Mesenchymal stem cell (in vitro differentiated cells and primary cell): ENCODE results near the gene NCOA7.
A peak's percentile ranks its signal among the peaks of the same experiment; 100 is the strongest.

Source experiments
- DNase-seq: peaks from one replicate; pipeline ENCODE4 v3.0.0-alpha.2; 2013
- H2AFZ ChIP-seq: one replicate; pipeline ENCODE4 v1.6.1; 2013; ENCODE audit warnings: low read depth, mild to moderate bottlenecking, control low read depth, inconsistent platforms, low read length, moderate library complexity
- H2AK5ac ChIP-seq: 2 replicates; pipeline ENCODE4 v1.6.1; 2013; ENCODE audit warnings: low read length, moderate library complexity, mild to moderate bottlenecking, inconsistent platforms; ENCODE audit not compliant: severe bottlenecking
- H2BK120ac ChIP-seq: one replicate; pipeline ENCODE4 v1.6.1; 2013; ENCODE audit warnings: low read depth, mild to moderate bottlenecking, inconsistent platforms, low read length, moderate library complexity
- H2BK12ac ChIP-seq, 2 experiments: one replicate each; pipeline ENCODE4 v1.6.1; 2013; ENCODE audit warnings: inconsistent platforms in 2 of 2, low read length in 2 of 2, mild to moderate bottlenecking in 2 of 2, moderate library complexity in 2 of 2, control low read depth in 1 of 2
- H2BK15ac ChIP-seq: one replicate; pipeline ENCODE4 v1.6.1; 2013; ENCODE audit warnings: mild to moderate bottlenecking, low read depth, inconsistent platforms; ENCODE audit not compliant: poor library complexity, severe bottlenecking
- H2BK5ac ChIP-seq: 2 replicates; pipeline ENCODE4 v1.6.1; 2013; ENCODE audit warnings: low read depth, mild to moderate bottlenecking, low read length, control low read depth, inconsistent platforms; ENCODE audit not compliant: poor library complexity, severe bottlenecking
- H3K14ac ChIP-seq, 2 experiments: one replicate each; pipeline ENCODE4 v1.6.1; 2013; ENCODE audit warnings: inconsistent platforms in 2 of 2, low read length in 2 of 2, control low read depth in 1 of 2, mild to moderate bottlenecking in 1 of 2, moderate library complexity in 1 of 2
- H3K18ac ChIP-seq, 2 experiments: one replicate each; pipeline ENCODE4 v1.6.1; 2013; ENCODE audit warnings: inconsistent platforms in 2 of 2, low read length in 2 of 2, control low read depth in 1 of 2, low read depth in 1 of 2, mild to moderate bottlenecking in 1 of 2
- H3K23ac ChIP-seq, 2 experiments: one replicate each; pipeline ENCODE4 v1.6.1; 2013; ENCODE audit warnings: inconsistent platforms in 2 of 2, low read length in 2 of 2, mild to moderate bottlenecking in 2 of 2, moderate library complexity in 2 of 2, control low read depth in 1 of 2
- H3K27ac ChIP-seq: 2 replicates; pipeline ENCODE4 v1.5.1; 2013; ENCODE audit warnings: mild to moderate bottlenecking, moderate library complexity, low read length, control low read depth, inconsistent platforms; ENCODE audit not compliant: poor library complexity, severe bottlenecking
- H3K27me3 ChIP-seq, 2 experiments: 2 replicates each; pipeline versions ENCODE4 v1.6.1 to v1.7.0; 2013; ENCODE audit warnings: low read length in 2 of 2, mild to moderate bottlenecking in 2 of 2, moderate library complexity in 2 of 2, control low read depth in 1 of 2, inconsistent platforms in 1 of 2; ENCODE audit not compliant: control insufficient read depth in 1 of 2, insufficient read depth in 1 of 2
- H3K36me3 ChIP-seq, 2 experiments: 2 replicates each; pipeline versions ENCODE4 v1.6.1 to v1.7.0; 2013; ENCODE audit warnings: low read length in 2 of 2, control low read depth in 1 of 2, inconsistent platforms in 1 of 2, low read depth in 1 of 2, mild to moderate bottlenecking in 1 of 2; ENCODE audit not compliant: insufficient read depth in 2 of 2, control insufficient read depth in 1 of 2
- H3K4ac ChIP-seq, 2 experiments: one replicate each; pipeline ENCODE4 v1.6.1; 2013; ENCODE audit warnings: inconsistent platforms in 2 of 2, low read length in 2 of 2, mild to moderate bottlenecking in 2 of 2, moderate library complexity in 2 of 2, control low read depth in 1 of 2, low read depth in 1 of 2
- H3K4me1 ChIP-seq: 2 replicates; pipeline ENCODE4 v1.6.1; 2013; ENCODE audit warnings: low read depth, low read length, control low read depth; ENCODE audit not compliant: control insufficient read depth, insufficient read depth
- H3K4me2 ChIP-seq: 2 replicates; pipeline ENCODE4 v1.6.1; 2013; ENCODE audit warnings: low read length, mild to moderate bottlenecking, inconsistent platforms; ENCODE audit not compliant: poor library complexity, severe bottlenecking
- H3K4me3 ChIP-seq, 2 experiments: 2 replicates each; pipeline versions ENCODE4 v1.5.1 to v1.7.0; 2013; ENCODE audit warnings: low read length in 2 of 2, mild to moderate bottlenecking in 2 of 2, control low read depth in 1 of 2, low read depth in 1 of 2; ENCODE audit not compliant: insufficient read depth in 1 of 2
- H3K79me1 ChIP-seq: replicated peaks from 2 replicates; pipeline ENCODE4 v1.6.1; 2013; ENCODE audit warnings: mild to moderate bottlenecking, control low read depth, low read length, inconsistent platforms; ENCODE audit not compliant: poor library complexity, severe bottlenecking
- H3K9ac ChIP-seq: 2 replicates; pipeline ENCODE4 v1.7.0; 2013; ENCODE audit warnings: mild to moderate bottlenecking, low read length, moderate library complexity
- H3K9me3 ChIP-seq: 2 replicates; pipeline ENCODE4 v1.7.0; 2013; ENCODE audit warnings: mild to moderate bottlenecking, low read length; ENCODE audit not compliant: control insufficient read depth
- H4K8ac ChIP-seq: one replicate; pipeline ENCODE4 v1.6.1; 2013; ENCODE audit warnings: inconsistent platforms, mild to moderate bottlenecking, low read length, moderate library complexity
- H4K91ac ChIP-seq: one replicate; pipeline ENCODE4 v1.6.1; 2013; ENCODE audit warnings: mild to moderate bottlenecking, low read length, inconsistent platforms
- WGBS: methylation state at CpG from one replicate; pipeline ENCODE4 v1.1.7; 2013; ENCODE audit warnings: mixed read lengths; 5-methylcytosine and 5-hydroxymethylcytosine counted together

The NCOA7 gene

GRCh38 chr6:125869427-125869826 is 78.7 kb downstream of the NCOA7 start:
- Histone ChIP-seq H2BK15ac (peak overlapping the region; percentile 84), H3K4me1 (peaks cover 2% of the 10 kb centered on the region), H3K36me3 (no peaks in the 10 kb centered on the region), H3K4me2 (no peak overlapping the region), H4K91ac (peak overlapping the region; percentile 30), H4K8ac (peak overlapping the region; percentile 27), H2BK12ac (peak overlapping the region; percentile 46 to 99), H3K14ac (peak overlapping the region in 1 of 2 experiments; percentile 60), H3K18ac (peak overlapping the region; percentile 37 to 93), H3K27ac (no peak overlapping the region), H3K9ac (peak overlapping the region; percentile 30), H3K27me3 (no peaks in the 10 kb centered on the region), H3K79me1 (peaks cover 5% of the 10 kb centered on the region), H3K4ac (peak overlapping the region; percentile 80), H2BK5ac (no peak overlapping the region), H3K4me3 (no peak overlapping the region), H2AK5ac (no peak overlapping the region), H2AFZ (peak overlapping the region; percentile 42), H3K9me3 (no peaks in the 10 kb centered on the region), H3K23ac (peak overlapping the region in 1 of 2 experiments; percentile 52), H2BK120ac (peak overlapping the region; percentile 19)
- DNase-seq, result peak; percentile 24
- 72% methylated on average over 6 of the region's 6 CpGs for WGBS

- Histone ChIP-seq H2BK5ac (no peak overlapping the region), H3K27ac (no peak overlapping the region), H3K36me3 (peaks cover 0 to 15% of the 10 kb centered on the region in 2 experiments), H3K4me1 (peaks cover 2% of the 10 kb centered on the region), H3K4ac (no peak overlapping the region), H3K4me2 (no peak overlapping the region), H3K9me3 (no peaks in the 10 kb centered on the region), H4K91ac (no peak overlapping the region), H2BK15ac (no peak overlapping the region), H3K14ac (no peak overlapping the region), H3K27me3 (no peaks in the 10 kb centered on the region), H3K18ac (no peak overlapping the region), H4K8ac (no peak overlapping the region), H2BK12ac (no peak overlapping the region), H3K9ac (no peak overlapping the region), H2AFZ (no peak overlapping the region), H3K23ac (no peak overlapping the region), H3K79me1 (peaks cover 5% of the 10 kb centered on the region), H2AK5ac (no peak overlapping the region), H3K4me3 (no peak overlapping the region), H2BK120ac (no peak overlapping the region)
- DNase-seq, result no peak
Measured at GRCh38 chr6:125871365-125871764, 80.6 kb downstream of the NCOA7 start.

- H4K91ac ChIP-seq, result no peak overlapping the region
- WGBS, result 83% methylated on average over 3 of the region's 5 CpGs
- H3K4me1 ChIP-seq, result peaks cover 2% of the 10 kb centered on the region
- no peak overlapping the region for H2BK120ac ChIP-seq
- no peak overlapping the region for H3K4me2 ChIP-seq
- H3K4ac ChIP-seq, result no peak overlapping the region
- no peak overlapping the region for H4K8ac ChIP-seq
- H2AFZ ChIP-seq, result no peak overlapping the region
- no peak overlapping the region for H3K4me3 ChIP-seq
- no peaks in the 10 kb centered on the region for H3K27me3 ChIP-seq
- no peak overlapping the region for H2BK12ac ChIP-seq
- no peak overlapping the region for H3K18ac ChIP-seq
- no peaks in the 10 kb centered on the region for H3K9me3 ChIP-seq
- peaks cover 5% of the 10 kb centered on the region for H3K79me1 ChIP-seq
- no peak overlapping the region for H2AK5ac ChIP-seq
- H3K27ac ChIP-seq, result peak overlapping the region; percentile 21
- H2BK5ac ChIP-seq, result no peak overlapping the region
- no peak overlapping the region for H3K9ac ChIP-seq
- H3K14ac ChIP-seq, result no peak overlapping the region
- H3K36me3 ChIP-seq, result peaks cover 0 to 23% of the 10 kb centered on the region in 2 experiments
- H2BK15ac ChIP-seq, result no peak overlapping the region
- no peak overlapping the region for H3K23ac ChIP-seq
- no peak for DNase-seq
Measured at GRCh38 chr6:125872259-125872921, 81.6 kb downstream of the NCOA7 start.

- Histone ChIP-seq H3K4ac (no peak overlapping the region), H3K36me3 (peaks cover 4 to 93% of the 10 kb centered on the region in 2 experiments), H3K14ac (no peak overlapping the region), H2BK12ac (no peak overlapping the region), H3K27ac (no peak overlapping the region), H2AK5ac (no peak overlapping the region), H2BK5ac (no peak overlapping the region), H3K4me1 (no peaks in the 10 kb centered on the region), H4K91ac (no peak overlapping the region), H3K23ac (no peak overlapping the region), H2BK15ac (no peak overlapping the region), H4K8ac (no peak overlapping the region), H2AFZ (no peak overlapping the region), H3K9ac (no peak overlapping the region), H3K4me2 (no peak overlapping the region), H3K79me1 (no peaks in the 10 kb centered on the region), H3K9me3 (no peaks in the 10 kb centered on the region), H3K27me3 (no peaks in the 10 kb centered on the region), H3K18ac (no peak overlapping the region), H2BK120ac (no peak overlapping the region), H3K4me3 (no peak overlapping the region)
- no peak for DNase-seq
- WGBS, result 99% methylated on average over 2 of the region's 4 CpGs
Measured at GRCh38 chr6:125882243-125882642, 91.5 kb downstream of the NCOA7 start.
